Calu3 (cell line): ENCODE results near the gene DAO. TPM values are rescaled to one million over a fixed set of nuclear protein-coding genes. Genes with fewer than 3 reads are reported as not detected.

ENCODE experiments used
- BruUV-seq: library from RNA; stranded (reverse); fragments of 400-500 nt; replicated peaks from 2 replicates; lab custom pipeline; 2021; lab: Mats Ljungman, UMichigan
- CTCF ChIA-PET: fragments of 300-600 bp; sonication (Branson Sonifier 250); formaldehyde crosslinking; loops from one replicate; lab custom pipeline; 2022; ENCODE audit warnings: antibody characterized with exemption; lab: Charles Lee
- DNase-seq: peaks from one replicate; pipeline ENCODE4 v3.0.0; 2022
- H3K27ac Mint-ChIP-seq: one replicate; pipeline ENCODE4 v1.8.0; 2022; ENCODE audit warnings: mixed read lengths; ENCODE audit not compliant: unreplicated experiment
- H3K27me3 Mint-ChIP-seq: one replicate; pipeline ENCODE4 v1.8.0; 2022; ENCODE audit warnings: mixed read lengths; ENCODE audit not compliant: unreplicated experiment
- H3K36me3 Mint-ChIP-seq: one replicate; pipeline ENCODE4 v1.8.0; 2022; ENCODE audit warnings: mild to moderate bottlenecking, moderate library complexity, mixed read lengths; ENCODE audit not compliant: insufficient read depth, unreplicated experiment
- H3K4me1 Mint-ChIP-seq: one replicate; pipeline ENCODE4 v1.8.0; 2022; ENCODE audit warnings: mild to moderate bottlenecking, low read depth, mixed read lengths; ENCODE audit not compliant: unreplicated experiment
- H3K4me3 Mint-ChIP-seq: one replicate; pipeline ENCODE4 v1.8.0; 2022; ENCODE audit warnings: mild to moderate bottlenecking, low read depth, moderate library complexity, mixed read lengths; ENCODE audit not compliant: unreplicated experiment
- H3K9me3 Mint-ChIP-seq: one replicate; pipeline ENCODE4 v1.8.0; 2022; ENCODE audit warnings: low read depth, mixed read lengths; ENCODE audit not compliant: unreplicated experiment
- CTCF ChIP-seq: fragments of 200-600 bp; IDR thresholded peaks from one replicate; pipeline ENCODE4 v1.8.0; 2022; ENCODE audit warnings: antibody characterized with exemption; ENCODE audit not compliant: unreplicated experiment
- intact Hi-C: fragments of 100-400 bp; cut with micrococcal nuclease; formaldehyde crosslinking; loops from one replicate; pipeline ENCODE4 v1.10.0; 2022; ENCODE audit not compliant: unreplicated experiment
- total RNA-seq: library from RNA; stranded (reverse); gene quantifications from 2 replicates; pipeline ENCODE4 v1.2.3, GENCODE V29; 2022

DAO gene
- total RNA-seq, 1 experiment from 2014 or later: not detected

- Mint-ChIP-seq H3K4me1 (peaks cover 7% of the 10 kb centered on the region), H3K27ac (no peak overlapping the region), H3K4me3 (no peak overlapping the region), H3K9me3 (no peaks in the 10 kb centered on the region), H3K36me3 (peaks cover 26% of the 10 kb centered on the region), H3K27me3 (no peaks in the 10 kb centered on the region)
- TF ChIP-seq CTCF: no peak
- DNase-seq: no peak
- intact Hi-C loops: no loop called here
- CTCF ChIA-PET: no interaction called here
- BruUV-seq: no TSS peak
These were observed 33.6 kb upstream of the DAO start for GRCh38 chr12:108846290-108846701.

- Mint-ChIP-seq H3K4me3 (no peak overlapping the region), H3K27ac (no peak overlapping the region), H3K36me3 (peaks cover 37% of the 10 kb centered on the region), H3K27me3 (no peaks in the 10 kb centered on the region), H3K9me3 (no peaks in the 10 kb centered on the region), H3K4me1 (peaks cover 7% of the 10 kb centered on the region)
- no TSS peak for BruUV-seq
- intact Hi-C loops: no loop called here
- CTCF ChIA-PET: interaction anchor here (1.2 to 1.5 kb wide), 2 partner anchors 8 to 9 kb away, joined by 3 read pairs; no protein-coding TSS in a partner anchor
- no peak for TF ChIP-seq CTCF
- DNase-seq: no peak
These were observed 32.2 kb upstream of the DAO start for GRCh38 chr12:108847705-108848104.

- BruUV-seq: no TSS peak
- Mint-ChIP-seq H3K36me3 (peaks cover 54% of the 10 kb centered on the region), H3K27ac (no peak overlapping the region), H3K9me3 (no peaks in the 10 kb centered on the region), H3K4me3 (no peak overlapping the region), H3K4me1 (peaks cover 26% of the 10 kb centered on the region), H3K27me3 (no peaks in the 10 kb centered on the region)
- CTCF ChIA-PET: interaction anchor here (0.7 kb wide), 2 partner anchors 154 to 236 kb away, joined by 3 to 4 read pairs; no protein-coding TSS in a partner anchor
- DNase-seq: no peak
- TF ChIP-seq CTCF: no peak
- intact Hi-C loops: no loop called here
These were observed 30.2 kb upstream of the DAO start for GRCh38 chr12:108849660-108850059.

- DNase-seq: no peak
- H3K36me3 Mint-ChIP-seq: peaks cover 61% of the 10 kb centered on the region
- H3K4me1 Mint-ChIP-seq: peaks cover 31% of the 10 kb centered on the region
- CTCF ChIA-PET: interaction anchor here (0.7 kb wide), 2 partner anchors 11 to 151 kb away, joined by 3 to 8 read pairs; no protein-coding TSS in a partner anchor
- H3K9me3 Mint-ChIP-seq: peaks cover 2% of the 10 kb centered on the region
- TF ChIP-seq CTCF: no peak
- H3K27me3 Mint-ChIP-seq: no peaks in the 10 kb centered on the region
- intact Hi-C loops: no loop called here
- no peak overlapping the region for H3K4me3 Mint-ChIP-seq
- BruUV-seq: no TSS peak
- no peak overlapping the region for H3K27ac Mint-ChIP-seq
These were observed 28.9 kb upstream of the DAO start for GRCh38 chr12:108850854-108851573.
